ENCODE data around the gene MRPL2. TPM values are rescaled to one million over a fixed set of nuclear protein-coding genes. Genes with fewer than 3 reads are reported as not detected.
"Not testable (repeated sequence)": the region's sequence is repeated elsewhere in the genome, so short reads cannot be mapped to it uniquely, and the experiment has no call there.

Gene MRPL2
- total and polyA plus RNA-seq, 8 donors: 19.9 to 65.8 (median 28.7) TPM

DNA sequence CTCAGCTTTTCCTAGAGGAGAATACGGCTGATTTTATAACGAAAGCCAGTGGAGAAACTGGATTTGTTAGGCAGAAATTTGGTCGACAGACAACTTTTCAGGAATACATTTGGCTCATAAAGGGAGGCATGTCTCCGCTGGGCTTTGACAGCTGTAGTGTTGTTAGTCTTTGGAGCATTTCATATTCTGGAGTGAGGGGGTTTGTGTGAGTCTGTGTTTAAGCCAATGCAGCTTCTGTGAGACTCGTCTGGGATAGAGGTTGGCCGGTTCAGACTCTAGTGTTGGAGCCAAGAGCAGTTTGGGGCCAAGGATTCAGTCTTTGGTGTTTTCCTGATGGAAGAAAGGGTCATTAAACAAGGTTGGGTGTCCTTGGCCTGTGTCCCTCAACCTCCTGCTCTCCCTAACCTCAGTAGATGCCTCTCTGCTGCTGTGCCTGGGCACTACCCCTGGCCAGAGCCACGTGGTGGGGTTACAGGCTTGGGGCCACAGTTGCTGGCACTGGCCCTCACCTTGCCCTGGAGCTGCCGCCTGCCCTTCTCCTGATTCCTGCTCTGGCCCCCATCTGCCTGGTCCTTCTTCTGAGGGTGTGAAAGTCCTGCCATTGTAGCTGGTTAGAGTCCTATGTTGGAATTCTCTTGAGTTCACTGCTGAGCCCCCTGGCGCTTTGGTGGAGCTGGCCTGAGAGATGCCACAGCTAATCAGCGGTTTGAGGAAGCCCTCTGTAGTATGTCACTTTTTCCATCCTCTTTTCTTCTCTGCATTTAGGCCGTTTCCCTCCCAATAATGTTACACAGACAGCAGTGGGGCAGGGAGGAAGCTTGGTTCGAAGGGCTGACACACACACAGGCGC lies 23.8 kb upstream of the MRPL2 start:
- Histone ChIP-seq H3K36me3 (no peaks in the 10 kb centered on the region), H3K4me1 (no peaks in the 10 kb centered on the region), H3K4me3 (no peak overlapping the region), H3K27me3 (no peaks in the 10 kb centered on the region), H3K27ac (no peak overlapping the region), H3K9me3 (no peaks in the 10 kb centered on the region)
- DNase-seq (no peak), FAIRE-seq (no peak), ATAC-seq (no peak)
- WGBS, 2 donors: 70 to 82% methylated on average over 13 of the region's 13 CpGs
- intact Hi-C loops (cut with DNase I): loop anchor here in 1 of 3 donors (10.0 kb wide), 1 partner anchor 52 kb away; no protein-coding TSS in a partner anchor
- TF ChIP-seq, protein P1, sequence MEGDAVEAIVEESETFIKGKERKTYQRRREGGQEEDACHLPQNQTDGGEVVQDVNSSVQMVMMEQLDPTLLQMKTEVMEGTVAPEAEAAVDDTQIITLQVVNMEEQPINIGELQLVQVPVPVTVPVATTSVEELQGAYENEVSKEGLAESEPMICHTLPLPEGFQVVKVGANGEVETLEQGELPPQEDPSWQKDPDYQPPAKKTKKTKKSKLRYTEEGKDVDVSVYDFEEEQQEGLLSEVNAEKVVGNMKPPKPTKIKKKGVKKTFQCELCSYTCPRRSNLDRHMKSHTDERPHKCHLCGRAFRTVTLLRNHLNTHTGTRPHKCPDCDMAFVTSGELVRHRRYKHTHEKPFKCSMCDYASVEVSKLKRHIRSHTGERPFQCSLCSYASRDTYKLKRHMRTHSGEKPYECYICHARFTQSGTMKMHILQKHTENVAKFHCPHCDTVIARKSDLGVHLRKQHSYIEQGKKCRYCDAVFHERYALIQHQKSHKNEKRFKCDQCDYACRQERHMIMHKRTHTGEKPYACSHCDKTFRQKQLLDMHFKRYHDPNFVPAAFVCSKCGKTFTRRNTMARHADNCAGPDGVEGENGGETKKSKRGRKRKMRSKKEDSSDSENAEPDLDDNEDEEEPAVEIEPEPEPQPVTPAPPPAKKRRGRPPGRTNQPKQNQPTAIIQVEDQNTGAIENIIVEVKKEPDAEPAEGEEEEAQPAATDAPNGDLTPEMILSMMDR (IDR thresholded peaks at IDR 0.05): no peak

DNA sequence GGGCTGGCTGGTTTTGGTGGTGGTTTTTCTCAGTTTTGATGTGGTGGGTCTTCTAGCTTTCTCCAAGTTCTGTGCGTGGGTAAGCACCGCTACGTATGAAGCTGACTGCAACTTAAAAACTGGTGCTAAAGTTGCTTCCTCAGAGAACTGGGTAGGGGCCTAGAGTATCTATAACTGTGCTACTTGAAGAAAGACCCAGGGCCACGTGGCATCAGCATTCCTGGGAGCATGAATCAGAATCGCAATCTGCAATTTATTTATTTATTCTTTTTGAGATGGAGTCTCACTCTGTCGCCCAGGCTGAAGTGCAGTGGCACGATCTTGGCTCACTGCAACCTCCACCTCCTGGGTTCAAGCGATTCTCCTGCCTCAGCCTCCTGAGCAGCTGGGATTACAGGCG lies 22.7 kb upstream of the MRPL2 start:
- not testable (repeated sequence) for H3K4me1 ChIP-seq, H3K36me3 ChIP-seq, ATAC-seq, H3K27me3 ChIP-seq, FAIRE-seq, DNase-seq, H3K9me3 ChIP-seq, H3K27ac ChIP-seq, H3K4me3 ChIP-seq
- intact Hi-C loops (cut with DNase I): loop anchor here in 1 of 3 donors (10.0 kb wide), 1 partner anchor 53 kb away; no protein-coding TSS in a partner anchor
- 85 to 87% methylated on average over 9 of the region's 9 CpGs for WGBS, 2 donors

DNA sequence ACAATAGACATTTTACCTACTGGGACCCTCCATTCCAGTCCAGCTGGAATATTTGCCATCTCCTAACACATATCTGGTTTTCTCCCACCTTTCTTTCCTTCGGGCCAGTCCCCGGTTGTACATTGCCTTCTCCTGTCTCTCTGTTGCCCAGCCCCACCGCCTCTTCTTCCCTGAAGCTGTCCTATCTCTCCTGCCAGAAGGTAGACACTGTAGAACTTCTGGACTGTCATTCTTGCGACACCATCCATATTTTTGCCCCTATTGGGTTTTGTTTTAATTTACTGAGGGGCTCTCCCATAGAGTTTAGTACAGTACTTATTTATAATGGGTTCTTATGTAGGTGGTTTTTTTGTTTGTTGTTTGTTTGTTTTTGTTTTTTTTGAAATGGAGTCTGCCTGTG lies 21.8 kb upstream of the MRPL2 start:
- no peak for ATAC-seq
- Histone ChIP-seq H3K27me3 (no peaks in the 10 kb centered on the region), H3K27ac (no peak overlapping the region), H3K36me3 (no peaks in the 10 kb centered on the region), H3K4me1 (no peaks in the 10 kb centered on the region), H3K4me3 (no peak overlapping the region), H3K9me3 (no peaks in the 10 kb centered on the region)
- intact Hi-C loops (cut with DNase I): loop anchor here in 1 of 3 donors (10.0 kb wide), 1 partner anchor 54 kb away; no protein-coding TSS in a partner anchor
- TF ChIP-seq, protein P1 (IDR thresholded peaks at IDR 0.05): no peak
- DNase-seq: no peak
- 83 to 90% methylated on average over 4 of the region's 4 CpGs for WGBS, 2 donors
- FAIRE-seq: no peak

DNA sequence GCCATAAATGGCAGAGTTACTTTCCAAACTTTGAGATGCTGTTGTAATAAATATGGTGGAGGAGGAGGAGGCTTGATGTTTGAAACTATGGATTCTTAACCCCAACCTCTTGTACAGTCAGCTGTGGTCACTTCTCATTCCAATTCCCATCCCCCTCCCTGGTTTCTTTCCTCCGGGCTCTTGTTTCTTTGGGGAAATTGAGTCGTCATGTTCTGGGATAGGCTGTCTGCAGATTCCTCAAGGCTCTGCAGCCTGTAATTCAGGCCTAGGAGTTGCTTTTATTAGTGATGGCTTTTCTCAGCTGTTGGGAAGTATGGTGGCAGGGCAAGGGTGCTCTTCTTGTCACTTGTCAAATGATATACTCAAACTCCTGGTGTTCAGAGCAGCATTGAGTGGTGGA lies 19.5 kb upstream of the MRPL2 start:
- 79 to 94% methylated on average over 2 of the region's 2 CpGs for WGBS, 2 donors
- no peak overlapping the region for H3K27ac ChIP-seq
- DNase-seq: no peak
- H3K27me3 ChIP-seq: no peaks in the 10 kb centered on the region
- TF ChIP-seq, protein P1 (IDR thresholded peaks at IDR 0.05): no peak
- no peak for FAIRE-seq
- H3K9me3 ChIP-seq: no peaks in the 10 kb centered on the region
- no peak overlapping the region for H3K4me3 ChIP-seq
- H3K4me1 ChIP-seq: no peaks in the 10 kb centered on the region
- no peak for ATAC-seq
- no peaks in the 10 kb centered on the region for H3K36me3 ChIP-seq
- intact Hi-C loops (cut with DNase I): loop anchor here in 1 of 3 donors (10.0 kb wide), 1 partner anchor 56 kb away; no protein-coding TSS in a partner anchor

DNA sequence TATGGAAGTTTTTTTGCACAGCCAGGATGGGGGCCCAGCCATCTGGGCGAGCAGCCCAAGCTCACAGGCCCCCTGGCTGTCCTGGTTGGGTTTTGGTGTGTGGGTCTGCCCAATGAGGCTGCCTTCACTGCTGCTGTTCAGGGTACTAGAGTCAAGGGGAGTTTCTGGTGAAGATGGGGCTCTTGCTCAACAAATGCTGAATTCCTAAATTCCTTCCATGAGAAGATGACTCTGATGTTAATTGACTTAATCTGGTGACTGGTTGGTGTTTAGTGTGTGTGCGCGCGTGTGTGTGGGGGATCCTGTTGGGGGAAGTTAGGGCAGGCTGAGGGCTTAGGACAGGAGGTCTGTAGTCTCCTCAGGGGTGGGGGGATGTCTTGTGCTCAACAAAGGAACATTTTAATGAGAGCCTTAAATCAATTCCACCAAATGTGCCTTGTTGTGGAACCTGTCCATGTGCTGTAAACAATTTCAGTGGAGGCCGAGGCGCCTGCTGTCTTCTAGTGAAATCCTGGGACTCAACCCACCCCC lies 18.8 kb upstream of the MRPL2 start:
- intact Hi-C loops (cut with DNase I): loop anchor here in 1 of 3 donors (10.0 kb wide), 1 partner anchor 57 kb away; no protein-coding TSS in a partner anchor
- FAIRE-seq (no peak), DNase-seq (no peak), ATAC-seq (no peak)
- Histone ChIP-seq H3K4me1 (no peaks in the 10 kb centered on the region), H3K36me3 (no peaks in the 10 kb centered on the region), H3K27me3 (no peaks in the 10 kb centered on the region), H3K4me3 (no peak overlapping the region), H3K27ac (no peak overlapping the region), H3K9me3 (no peaks in the 10 kb centered on the region)
- TF ChIP-seq, protein P1 (IDR thresholded peaks at IDR 0.05): no peak
- 90 to 94% methylated on average over 6 of the region's 6 CpGs for WGBS, 2 donors

Data from pancreas (tissue), 10 donors.